ENCODE data around the gene DENND1A.

The DENND1A gene

DNA sequence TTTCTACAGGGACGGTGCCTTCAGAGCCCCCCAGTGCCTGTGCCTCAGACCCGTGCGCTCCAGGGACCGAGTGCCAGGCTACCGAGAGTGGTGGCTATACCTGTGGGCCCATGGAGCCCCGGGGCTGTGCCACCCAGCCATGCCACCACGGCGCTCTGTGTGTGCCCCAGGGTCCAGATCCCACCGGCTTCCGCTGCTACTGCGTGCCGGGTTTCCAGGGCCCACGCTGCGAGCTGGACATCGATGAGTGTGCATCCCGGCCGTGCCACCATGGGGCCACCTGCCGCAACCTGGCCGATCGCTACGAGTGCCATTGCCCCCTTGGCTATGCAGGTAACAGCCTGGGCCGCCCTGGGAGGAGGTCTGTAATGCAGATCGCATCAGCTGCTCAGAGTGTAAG lies 567.1 kb downstream of the DENND1A start:
- TF ChIP-seq, protein P1, sequence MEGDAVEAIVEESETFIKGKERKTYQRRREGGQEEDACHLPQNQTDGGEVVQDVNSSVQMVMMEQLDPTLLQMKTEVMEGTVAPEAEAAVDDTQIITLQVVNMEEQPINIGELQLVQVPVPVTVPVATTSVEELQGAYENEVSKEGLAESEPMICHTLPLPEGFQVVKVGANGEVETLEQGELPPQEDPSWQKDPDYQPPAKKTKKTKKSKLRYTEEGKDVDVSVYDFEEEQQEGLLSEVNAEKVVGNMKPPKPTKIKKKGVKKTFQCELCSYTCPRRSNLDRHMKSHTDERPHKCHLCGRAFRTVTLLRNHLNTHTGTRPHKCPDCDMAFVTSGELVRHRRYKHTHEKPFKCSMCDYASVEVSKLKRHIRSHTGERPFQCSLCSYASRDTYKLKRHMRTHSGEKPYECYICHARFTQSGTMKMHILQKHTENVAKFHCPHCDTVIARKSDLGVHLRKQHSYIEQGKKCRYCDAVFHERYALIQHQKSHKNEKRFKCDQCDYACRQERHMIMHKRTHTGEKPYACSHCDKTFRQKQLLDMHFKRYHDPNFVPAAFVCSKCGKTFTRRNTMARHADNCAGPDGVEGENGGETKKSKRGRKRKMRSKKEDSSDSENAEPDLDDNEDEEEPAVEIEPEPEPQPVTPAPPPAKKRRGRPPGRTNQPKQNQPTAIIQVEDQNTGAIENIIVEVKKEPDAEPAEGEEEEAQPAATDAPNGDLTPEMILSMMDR (conservative IDR thresholded peaks at IDR 0.05; ENCODE audit: low read depth, low read length): no peak

DNA sequence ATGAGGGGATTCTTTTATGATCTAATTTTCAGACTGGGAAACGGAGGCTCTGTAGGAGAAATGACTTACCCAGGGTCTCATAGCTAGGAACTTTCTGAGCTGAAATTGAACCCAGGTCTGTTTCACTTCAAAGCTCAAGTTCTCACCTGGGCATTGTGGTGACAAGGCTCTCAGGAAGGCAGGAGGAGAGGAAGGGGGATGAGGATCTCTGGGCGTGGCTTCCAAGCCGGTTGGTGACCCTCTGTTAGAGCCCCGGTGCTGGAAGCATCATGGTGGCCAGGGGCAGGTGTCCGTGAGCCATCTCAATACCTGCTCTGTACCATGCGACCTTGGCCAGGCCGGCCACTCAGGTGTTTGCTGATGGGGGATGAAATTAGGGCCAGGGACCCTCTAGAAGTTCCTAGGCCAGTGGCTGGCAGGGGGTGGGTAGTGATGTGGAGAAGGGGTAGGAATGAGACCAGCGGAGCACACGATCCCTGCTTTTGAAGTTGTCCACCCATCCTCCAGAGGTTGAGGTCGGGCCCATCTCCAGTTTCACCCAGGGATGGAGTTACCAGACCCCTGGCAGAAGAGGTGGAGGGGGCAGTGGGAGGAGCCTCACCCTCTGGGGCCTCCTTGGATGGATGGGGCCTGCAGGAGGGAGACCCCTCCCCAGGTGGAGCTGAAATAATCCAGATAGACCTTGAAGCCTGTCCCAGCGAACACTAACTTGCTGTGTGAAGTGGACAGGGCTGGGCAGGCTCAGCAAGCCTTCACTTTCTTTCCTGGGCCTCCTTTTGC lies 568.0 kb downstream of the DENND1A start:
- no peak for DNase-seq (ENCODE audit: low read depth)
- TF ChIP-seq, protein P1 (conservative IDR thresholded peaks at IDR 0.05; ENCODE audit: low read depth, low read length): no peak
- no peak overlapping the region for H3K4me3 ChIP-seq (ENCODE audit: low read length)

More for the DNA sequence above, 567.1 kb downstream of the DENND1A start:
- H3K4me3 ChIP-seq (ENCODE audit: low read length): no peak overlapping the region
- DNase-seq (ENCODE audit: low read depth): no peak

DNA sequence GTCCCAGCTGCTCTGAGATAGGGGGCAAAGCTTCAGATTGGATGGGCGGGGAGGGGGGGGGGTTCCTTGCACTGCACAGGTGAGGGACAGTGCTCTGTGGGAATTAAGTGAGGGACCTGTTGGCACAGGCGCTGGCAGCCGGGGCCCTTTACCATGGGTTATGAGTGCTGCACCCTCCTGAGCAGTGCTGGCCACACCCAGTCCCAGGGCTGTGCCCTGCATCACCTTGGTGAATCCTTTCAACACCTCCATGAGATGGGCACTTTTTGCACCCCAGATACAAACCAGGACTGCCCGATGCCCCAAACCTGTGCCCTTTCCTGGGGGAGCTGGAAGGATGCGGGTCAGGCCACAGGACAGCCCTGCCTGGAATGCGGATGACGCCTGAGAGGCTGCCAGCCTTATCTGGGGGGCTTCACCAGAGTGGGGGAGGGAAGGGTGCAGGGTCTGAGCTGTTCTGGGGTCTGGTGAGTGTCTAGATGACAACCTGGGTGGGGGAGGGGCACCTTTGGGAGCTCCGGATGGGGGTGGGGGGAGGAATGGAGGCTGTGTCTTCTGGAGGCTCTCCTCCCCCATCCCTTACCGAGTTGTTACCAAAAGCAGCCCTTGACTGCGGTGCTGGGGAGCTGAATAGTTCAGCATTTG lies 568.7 kb downstream of the DENND1A start:
- TF ChIP-seq, protein P1 (conservative IDR thresholded peaks at IDR 0.05; ENCODE audit: low read depth, low read length): no peak
- DNase-seq (ENCODE audit: low read depth): no peak
- H3K4me3 ChIP-seq (ENCODE audit: low read length): no peak overlapping the region

DNA sequence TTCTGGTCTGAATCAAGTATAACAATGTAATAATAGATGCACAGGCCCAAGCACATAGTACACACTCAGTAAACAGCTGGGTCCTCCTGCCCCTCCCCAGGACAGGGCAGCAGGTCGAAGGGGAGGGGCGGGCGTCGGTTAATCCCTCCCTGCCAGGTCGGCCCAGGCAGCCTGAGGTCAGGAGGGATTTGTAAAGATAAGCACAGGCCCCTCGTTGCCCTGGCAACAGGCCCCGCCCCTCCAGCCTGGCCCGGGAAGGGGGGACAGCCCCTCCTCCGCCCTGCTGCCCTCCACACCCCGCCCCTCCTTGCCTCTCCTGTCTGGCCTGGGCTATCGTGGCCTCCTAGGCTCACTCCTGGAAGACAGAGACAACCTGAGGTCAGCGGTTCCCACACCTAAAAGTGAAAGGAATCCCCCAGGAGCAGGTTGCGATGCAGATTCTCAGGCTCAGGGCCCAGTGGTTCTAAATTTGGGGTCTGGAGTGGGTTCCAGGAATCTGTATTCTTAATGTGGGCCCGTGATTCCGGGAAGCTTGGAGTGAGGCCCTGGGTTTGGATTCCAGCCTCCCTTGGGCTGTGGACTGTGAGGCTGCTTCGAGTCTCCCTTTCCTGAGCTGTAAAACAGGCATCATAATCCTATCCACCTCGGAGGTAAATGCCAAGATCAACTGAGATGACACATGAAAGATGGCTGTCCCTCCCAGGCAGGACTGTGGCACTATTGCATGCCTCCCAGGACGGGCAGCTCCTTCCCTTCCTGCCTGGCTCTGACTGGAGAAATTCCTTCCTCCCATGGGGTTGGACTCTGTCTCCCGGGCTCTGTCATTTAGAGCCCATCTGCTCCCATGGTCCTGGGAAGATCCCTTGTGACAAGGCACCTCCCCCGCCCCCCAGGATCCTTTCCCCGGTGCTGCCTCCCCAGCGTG lies 569.5 kb downstream of the DENND1A start:
- DNase-seq (ENCODE audit: low read depth): peak; percentile 81
- peak overlapping the region; percentile 17 for H3K4me3 ChIP-seq (ENCODE audit: low read length)
- TF ChIP-seq, protein P1 (conservative IDR thresholded peaks at IDR 0.05; ENCODE audit: low read depth, low read length): no peak

DNA sequence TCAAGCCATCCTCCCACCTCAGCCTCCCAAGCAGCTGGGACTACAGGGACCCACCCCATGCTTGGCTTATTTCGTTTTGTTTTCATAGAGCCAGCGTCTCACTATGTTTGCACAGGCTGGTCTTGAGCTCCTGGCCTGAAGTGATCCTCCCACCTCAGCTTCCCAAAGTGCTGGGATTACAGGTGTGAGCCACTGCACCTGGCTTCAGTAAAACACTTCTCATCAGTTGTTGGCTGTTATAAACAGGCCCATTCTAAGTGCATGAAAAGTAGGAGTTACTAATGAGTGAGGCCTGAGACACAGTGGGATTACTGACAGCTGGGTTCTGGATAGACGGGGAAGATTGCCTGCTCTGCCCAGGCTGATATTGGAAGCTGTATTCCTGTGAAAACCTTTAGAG lies 570.4 kb downstream of the DENND1A start:
- TF ChIP-seq, protein P1 (conservative IDR thresholded peaks at IDR 0.05; ENCODE audit: low read depth, low read length): no peak
- H3K4me3 ChIP-seq (ENCODE audit: low read length): no peak overlapping the region
- no peak for DNase-seq (ENCODE audit: low read depth)

DNA sequence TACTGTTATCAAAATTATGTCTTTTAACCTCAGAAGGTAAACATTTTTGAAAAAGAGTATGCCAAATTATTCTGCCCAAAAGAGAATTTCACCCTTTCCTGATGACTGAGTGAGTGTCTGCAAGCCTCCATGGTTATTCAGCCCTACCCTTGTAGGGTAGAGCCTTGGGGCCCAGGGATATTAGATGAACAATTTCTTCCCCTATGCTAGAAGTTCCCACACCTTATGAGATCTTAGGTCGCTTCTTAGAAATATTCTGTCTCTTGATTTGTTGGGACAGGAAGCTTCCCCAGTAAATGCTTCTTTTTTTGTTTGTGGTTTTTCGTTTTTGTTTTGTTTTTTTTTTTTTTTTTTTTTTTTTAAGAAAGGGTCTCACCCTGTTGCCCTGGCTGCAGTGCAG lies 570.8 kb downstream of the DENND1A start:
- TF ChIP-seq, protein P1 (conservative IDR thresholded peaks at IDR 0.05; ENCODE audit: low read depth, low read length): no peak
- no peak overlapping the region for H3K4me3 ChIP-seq (ENCODE audit: low read length)
- no peak for DNase-seq (ENCODE audit: low read depth)

All from retinal pigment epithelial cell (primary cell).